RWPE2 (cell line): ENCODE results near the gene THUMPD3.

ENCODE experiments used
- ATAC-seq: fragments of 200-7000 bp; cut with Tn5 transposase; 3 replicates; pipeline ENCODE4 v1.9.1; 2021; ENCODE audit warnings: low read depth
- DNase-seq: peaks from one replicate; pipeline ENCODE4 v3.0.0-alpha.2; 2020; ENCODE audit warnings: low spot score
- H3K27ac ChIP-seq: fragments of 450-650 bp; 2 replicates; pipeline ENCODE4 v1.5.1; 2017; ENCODE audit warnings: mild to moderate bottlenecking; ENCODE audit not compliant: poor library complexity, severe bottlenecking
- H3K27me3 ChIP-seq: fragments of 250-450 bp; sonication (Bioruptor Pico); 2 replicates; pipeline ENCODE4 v1.5.1; 2021; ENCODE audit warnings: mild to moderate bottlenecking, moderate library complexity; ENCODE audit not compliant: insufficient read depth, poor library complexity, severe bottlenecking
- H3K36me3 ChIP-seq: fragments of 250-450 bp; sonication (Bioruptor Pico); 2 replicates; pipeline ENCODE4 v1.5.1; 2020; ENCODE audit warnings: low read depth, mild to moderate bottlenecking, moderate library complexity
- H3K4me1 ChIP-seq: fragments of 250-450 bp; sonication (Bioruptor Pico); 2 replicates; pipeline ENCODE4 v1.5.1; 2021; ENCODE audit warnings: mild to moderate bottlenecking, moderate library complexity; ENCODE audit not compliant: insufficient read depth, poor library complexity, severe bottlenecking
- H3K4me3 ChIP-seq: fragments of 250-450 bp; sonication (Bioruptor Pico); 2 replicates; pipeline ENCODE4 v1.5.1; 2021; ENCODE audit warnings: mild to moderate bottlenecking, moderate library complexity; ENCODE audit not compliant: severe bottlenecking
- H3K9me3 ChIP-seq: fragments of 250-450 bp; sonication (Bioruptor Pico); 2 replicates; pipeline ENCODE4 v1.5.1; 2021; ENCODE audit warnings: mild to moderate bottlenecking, moderate library complexity; ENCODE audit not compliant: severe bottlenecking
- TF ChIP-seq, protein P1 (sequence below): fragments of 450-650 bp; IDR thresholded peaks from one replicate; pipeline ENCODE4 v1.5.1; 2017; ENCODE audit warnings: mild to moderate bottlenecking, moderate library complexity; ENCODE audit not compliant: poor library complexity, severe bottlenecking

The THUMPD3 gene

DNA sequence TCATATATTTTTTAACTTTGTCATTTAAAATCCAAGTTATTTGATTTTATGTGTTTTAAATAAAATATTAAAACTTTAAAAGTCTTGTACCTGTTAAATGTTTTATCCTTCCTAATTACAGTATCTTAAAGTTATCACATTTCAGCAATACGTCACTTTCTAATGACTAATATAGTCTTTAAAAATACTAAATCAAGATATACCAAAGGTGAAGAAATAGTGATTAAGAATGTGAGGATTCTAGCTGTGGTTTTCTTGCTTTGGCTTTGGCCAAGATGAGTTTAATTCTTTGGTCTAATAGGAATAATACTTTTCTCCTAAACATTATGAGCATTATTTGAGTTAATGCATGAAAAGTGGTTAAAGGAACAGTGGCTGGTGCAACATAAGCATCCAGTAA, 48.4 kb downstream of the THUMPD3 start:
- Histone ChIP-seq H3K9me3 (no peaks in the 10 kb centered on the region), H3K27ac (no peak overlapping the region), H3K4me3 (no peak overlapping the region), H3K4me1 (peaks cover 28% of the 10 kb centered on the region), H3K27me3 (no peaks in the 10 kb centered on the region), H3K36me3 (peaks cover 73% of the 10 kb centered on the region)
- ATAC-seq (no peak), DNase-seq (no peak)
- TF ChIP-seq, protein P1, sequence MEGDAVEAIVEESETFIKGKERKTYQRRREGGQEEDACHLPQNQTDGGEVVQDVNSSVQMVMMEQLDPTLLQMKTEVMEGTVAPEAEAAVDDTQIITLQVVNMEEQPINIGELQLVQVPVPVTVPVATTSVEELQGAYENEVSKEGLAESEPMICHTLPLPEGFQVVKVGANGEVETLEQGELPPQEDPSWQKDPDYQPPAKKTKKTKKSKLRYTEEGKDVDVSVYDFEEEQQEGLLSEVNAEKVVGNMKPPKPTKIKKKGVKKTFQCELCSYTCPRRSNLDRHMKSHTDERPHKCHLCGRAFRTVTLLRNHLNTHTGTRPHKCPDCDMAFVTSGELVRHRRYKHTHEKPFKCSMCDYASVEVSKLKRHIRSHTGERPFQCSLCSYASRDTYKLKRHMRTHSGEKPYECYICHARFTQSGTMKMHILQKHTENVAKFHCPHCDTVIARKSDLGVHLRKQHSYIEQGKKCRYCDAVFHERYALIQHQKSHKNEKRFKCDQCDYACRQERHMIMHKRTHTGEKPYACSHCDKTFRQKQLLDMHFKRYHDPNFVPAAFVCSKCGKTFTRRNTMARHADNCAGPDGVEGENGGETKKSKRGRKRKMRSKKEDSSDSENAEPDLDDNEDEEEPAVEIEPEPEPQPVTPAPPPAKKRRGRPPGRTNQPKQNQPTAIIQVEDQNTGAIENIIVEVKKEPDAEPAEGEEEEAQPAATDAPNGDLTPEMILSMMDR, result no peak

DNA sequence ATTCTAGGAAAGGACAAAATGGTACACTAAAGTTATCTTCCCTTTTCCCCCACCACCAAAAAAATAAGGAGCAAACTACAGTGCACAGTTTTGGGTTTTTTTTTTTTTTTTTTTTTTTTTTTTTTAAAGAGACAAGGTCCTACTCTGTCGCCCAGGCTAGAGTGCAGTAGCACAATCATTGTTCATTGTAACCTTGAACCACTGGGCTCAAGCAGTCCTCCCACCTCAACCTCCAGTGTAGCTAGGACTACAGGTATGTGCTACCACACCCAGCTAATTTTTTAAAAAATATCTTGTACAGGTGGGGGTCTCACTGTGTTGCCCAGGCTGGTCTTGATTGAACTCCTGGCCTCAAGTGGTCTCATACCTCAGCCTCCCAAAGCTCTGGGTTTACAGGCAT, 49.4 kb downstream of the THUMPD3 start:
- no peak overlapping the region for H3K27ac ChIP-seq
- H3K9me3 ChIP-seq, result no peaks in the 10 kb centered on the region
- TF ChIP-seq, protein P1, result no peak
- H3K27me3 ChIP-seq, result no peaks in the 10 kb centered on the region
- no peak overlapping the region for H3K4me3 ChIP-seq
- H3K36me3 ChIP-seq, result peaks cover 78% of the 10 kb centered on the region
- H3K4me1 ChIP-seq, result peaks cover 31% of the 10 kb centered on the region
- DNase-seq (no peak), ATAC-seq (no peak)

DNA sequence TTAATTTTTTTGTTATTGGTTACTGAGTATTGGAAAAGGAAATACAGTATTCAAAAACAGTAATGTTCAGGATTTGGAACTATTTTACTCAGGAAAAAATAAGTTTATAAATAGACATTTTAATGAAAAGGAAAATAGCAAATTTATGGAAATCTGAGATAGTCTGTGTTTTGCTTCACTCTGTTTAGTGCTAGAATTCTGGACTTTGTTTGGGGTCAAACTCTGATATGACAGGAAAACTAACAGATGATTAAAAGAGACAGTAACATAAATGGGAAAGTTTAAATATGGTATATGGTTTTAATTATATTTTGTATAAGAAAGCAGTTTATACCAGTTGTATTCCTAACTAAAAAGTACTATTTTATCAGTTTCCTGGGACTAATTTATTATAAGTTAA, 52.0 kb downstream of the THUMPD3 start:
- peaks cover 59% of the 10 kb centered on the region for H3K36me3 ChIP-seq

DNA sequence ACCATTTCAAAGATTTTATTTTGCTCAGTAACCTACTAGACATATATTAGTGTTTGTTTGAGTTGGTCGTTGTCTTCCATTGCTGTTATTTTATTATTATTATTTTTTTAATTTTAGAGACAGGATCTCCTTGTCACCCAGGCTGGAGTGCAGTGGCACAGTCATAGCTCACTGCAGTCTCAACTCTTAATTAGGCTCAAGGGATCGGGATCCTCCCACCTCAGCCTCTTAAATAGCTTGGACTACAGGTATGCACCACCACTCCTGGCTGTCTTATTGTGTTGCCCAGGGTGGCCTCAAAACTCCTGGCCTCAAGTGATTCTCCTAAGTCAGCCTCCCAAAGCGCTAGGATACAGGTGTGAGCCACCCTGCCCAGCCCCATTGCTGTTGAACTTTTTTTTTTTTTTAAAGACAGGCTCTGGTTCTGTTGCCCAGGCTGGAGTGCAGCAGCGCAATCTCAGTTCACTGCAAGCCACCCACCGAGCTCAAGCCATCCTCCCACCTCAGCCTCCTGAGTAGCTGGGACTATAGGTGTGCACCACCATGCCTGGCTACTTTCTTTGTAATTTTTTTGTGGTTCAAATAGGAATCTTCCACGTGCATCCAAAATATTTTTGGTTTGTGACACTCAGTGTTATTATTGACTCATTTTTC, 52.8 kb downstream of the THUMPD3 start:
- no peak for DNase-seq
- 0 out of 3 replicates have a peak, but pooled peaks have one; percentile 8 for ATAC-seq
- no peaks in the 10 kb centered on the region for H3K27me3 ChIP-seq
- peaks cover 51% of the 10 kb centered on the region for H3K36me3 ChIP-seq
- peaks cover 50% of the 10 kb centered on the region for H3K4me1 ChIP-seq
- no peaks in the 10 kb centered on the region for H3K9me3 ChIP-seq
- no peak overlapping the region for H3K4me3 ChIP-seq
- TF ChIP-seq, protein P1, result no peak
- H3K27ac ChIP-seq, result peak overlapping the region; percentile 33

More for the DNA sequence above, 52.0 kb downstream of the THUMPD3 start:
- Histone ChIP-seq H3K9me3 (no peaks in the 10 kb centered on the region), H3K4me1 (peaks cover 42% of the 10 kb centered on the region), H3K4me3 (no peak overlapping the region), H3K27me3 (no peaks in the 10 kb centered on the region), H3K27ac (no peak overlapping the region)
- DNase-seq (no peak), ATAC-seq (no peak)
- TF ChIP-seq, protein P1, result no peak

DNA sequence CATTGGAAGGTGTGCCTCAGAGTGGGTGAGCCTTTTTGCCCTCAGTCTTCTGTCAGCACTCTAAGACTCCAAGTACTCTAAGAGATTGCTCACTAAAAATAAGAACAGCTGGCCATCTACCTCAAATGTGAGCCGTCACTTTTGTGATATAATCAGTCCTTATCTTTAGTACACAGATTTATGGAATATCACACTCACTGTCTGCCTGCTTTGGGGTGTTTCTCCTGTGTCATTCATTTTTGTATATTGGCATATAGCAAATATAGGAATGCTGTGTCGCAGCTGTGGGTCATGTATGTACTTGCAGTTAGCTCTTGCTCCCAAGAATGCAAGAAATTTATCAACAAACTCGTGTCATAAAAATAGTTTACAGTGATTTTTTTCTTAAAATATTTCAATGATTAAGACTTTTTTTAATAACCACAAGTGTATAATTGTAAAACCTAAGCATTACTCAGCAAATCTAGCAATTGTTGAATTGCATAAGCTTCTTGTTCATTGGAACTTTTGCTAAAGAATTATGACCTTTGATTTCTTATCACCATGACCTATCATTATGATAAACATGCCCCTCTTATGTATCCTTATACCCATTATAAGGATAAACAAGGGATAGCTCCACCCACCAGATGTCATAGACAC, 53.4 kb downstream of the THUMPD3 start:
- Histone ChIP-seq H3K4me1 (peaks cover 56% of the 10 kb centered on the region), H3K36me3 (peaks cover 52% of the 10 kb centered on the region), H3K27ac (peak overlapping the region; percentile 33), H3K27me3 (no peaks in the 10 kb centered on the region), H3K9me3 (no peaks in the 10 kb centered on the region), H3K4me3 (no peak overlapping the region)
- TF ChIP-seq, protein P1, result no peak
- ATAC-seq (0 out of 3 replicates have a peak, but pooled peaks have one; percentile 37), DNase-seq (no peak)
